Activated T-cell treated with anti-CD3 and anti-CD28 coated beads for 4 hours (primary cell): ENCODE measurements around the gene PPP1R12B.
"Not testable (repeated sequence)": the region's sequence is repeated elsewhere in the genome, so short reads cannot be mapped to it uniquely, and the experiment has no call there.

Experiments used
- DNase-seq: peaks from one replicate; pipeline ENCODE4 v3.0.0-alpha.2; 2020

Gene PPP1R12B

DNA sequence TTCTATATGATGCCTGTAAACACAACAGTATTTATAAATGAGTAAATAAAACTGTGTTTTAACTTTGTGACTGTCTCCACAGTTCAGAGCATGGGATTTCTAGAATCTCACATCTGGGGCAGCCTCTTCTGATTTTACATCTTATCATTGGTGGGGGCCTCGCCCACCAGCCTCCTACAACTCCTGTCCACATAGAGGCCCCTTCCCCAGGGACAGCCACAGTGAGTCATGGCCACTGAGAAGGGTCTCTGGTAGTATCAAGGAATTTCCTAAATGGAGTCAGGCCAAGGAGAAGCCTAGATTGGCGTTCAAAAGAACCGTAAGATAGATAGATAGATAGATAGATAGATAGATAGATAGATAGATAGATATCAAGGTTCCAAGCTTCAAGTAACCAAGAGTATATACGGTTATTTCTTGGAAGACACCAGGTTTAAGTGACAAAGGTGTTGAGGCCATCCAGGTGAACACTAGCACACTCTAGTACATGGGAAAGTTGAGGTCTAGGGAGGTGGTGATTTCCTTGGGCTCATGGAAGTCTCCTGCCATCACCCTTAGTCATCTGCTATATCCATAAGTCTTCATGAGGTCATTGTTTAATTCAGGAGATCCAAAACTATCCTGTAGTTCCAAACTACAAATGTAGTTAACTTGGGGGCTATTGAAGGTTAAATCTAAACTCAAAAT lies 240.1 kb downstream of the PPP1R12B start:
- no peak for DNase-seq

DNA sequence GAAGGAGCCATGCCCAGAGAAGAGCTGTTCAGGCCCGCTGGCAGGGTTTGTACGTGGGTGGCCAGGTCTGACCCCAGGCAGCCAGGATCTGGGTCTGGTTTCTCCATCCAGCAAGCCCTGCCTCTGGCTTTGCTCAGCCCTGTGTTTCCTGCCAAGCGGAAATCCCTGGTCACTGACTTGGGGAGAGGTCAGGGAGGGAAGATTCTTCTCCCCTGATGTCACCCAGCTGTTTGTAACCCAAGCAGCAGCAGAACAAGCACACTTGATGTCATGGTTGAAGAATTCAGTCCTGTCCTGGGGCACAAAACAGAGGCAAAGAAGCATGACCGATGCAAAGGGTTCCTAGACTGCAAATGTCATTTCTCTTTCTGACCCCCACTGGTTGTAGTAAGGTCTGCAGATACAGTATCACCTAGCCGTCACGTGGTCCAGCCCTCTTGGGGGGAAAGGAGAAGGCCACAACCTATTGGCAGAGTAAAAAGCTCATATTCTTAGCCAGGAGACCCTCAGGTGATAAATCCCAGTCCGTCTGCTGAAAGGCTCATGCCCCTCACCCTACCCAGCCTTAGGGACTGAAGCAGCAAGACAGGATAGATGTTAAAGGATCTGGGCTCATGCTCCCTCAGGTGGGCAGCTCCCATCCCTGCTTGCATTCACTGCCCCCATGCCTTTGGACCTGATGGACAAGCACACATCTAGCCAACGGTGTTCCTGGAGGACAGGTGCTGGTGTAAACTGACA lies 240.9 kb downstream of the PPP1R12B start:
- DNase-seq, result no peak

DNA sequence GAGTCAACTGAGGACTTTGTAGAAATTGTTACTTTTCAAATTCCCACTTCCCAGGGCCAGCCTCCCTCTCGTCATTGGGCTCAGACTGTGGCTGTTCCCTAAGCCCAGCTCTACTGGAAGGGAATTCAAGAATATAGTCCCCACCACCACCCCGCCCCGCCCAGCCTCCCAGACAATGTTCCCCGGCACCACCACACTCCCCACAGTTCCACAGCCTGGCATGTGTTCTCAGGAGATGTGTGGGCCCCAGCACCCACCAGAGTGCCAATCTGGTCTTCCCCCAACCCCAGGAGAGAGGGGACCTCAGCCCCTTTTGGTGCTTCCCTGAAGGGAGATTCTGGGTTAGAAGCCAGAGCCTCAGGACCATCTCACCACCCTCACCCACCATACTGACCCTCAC lies 241.6 kb downstream of the PPP1R12B start:
- no peak for DNase-seq

DNA sequence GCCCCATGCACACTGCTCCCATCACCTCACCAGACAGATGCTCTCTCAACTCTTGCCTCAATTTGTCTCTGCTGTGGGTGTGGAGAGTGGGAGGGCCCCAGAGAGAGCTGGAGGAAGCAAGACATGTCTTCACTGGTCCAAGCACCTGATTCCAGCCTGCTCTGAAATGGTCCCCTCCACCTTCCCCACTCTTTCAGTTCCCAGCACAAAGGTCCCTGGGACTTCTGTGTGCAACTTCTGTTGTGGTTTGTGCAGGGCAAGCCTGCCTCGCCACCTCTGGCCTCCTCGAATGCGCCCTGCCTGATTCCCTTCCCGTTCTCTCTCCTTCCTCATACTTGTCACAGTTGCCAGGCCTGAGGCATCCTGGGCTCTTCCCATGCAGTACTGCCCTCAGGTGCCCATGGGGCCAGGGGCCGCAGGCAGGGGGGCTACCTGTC lies 242.5 kb downstream of the PPP1R12B start:
- DNase-seq, result no peak

DNA sequence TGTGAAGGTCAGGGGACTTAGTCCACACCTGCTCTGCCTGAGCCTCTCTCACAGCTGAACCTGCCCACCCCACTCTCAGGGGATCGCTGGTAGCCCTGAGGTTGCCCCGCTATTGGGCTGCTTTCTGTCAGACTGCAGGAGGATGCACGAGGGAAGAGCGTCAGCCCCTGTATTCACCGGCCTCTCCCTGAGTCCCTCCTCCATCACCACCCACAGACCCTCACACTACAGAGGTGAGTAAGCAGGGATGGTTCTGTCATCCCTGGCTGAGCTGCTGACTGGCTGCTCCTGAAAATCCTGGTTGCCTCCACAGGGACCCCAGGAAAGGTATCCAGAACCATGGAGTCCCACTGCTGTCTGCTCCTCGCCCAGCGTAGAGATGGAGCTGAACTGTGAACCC lies 243.0 kb downstream of the PPP1R12B start:
- DNase-seq, result no peak

- no peak for DNase-seq
Observed at GRCh38 chr1:202592146-202592545, 243.6 kb downstream of the PPP1R12B start.

- DNase-seq, result no peak
Observed at GRCh38 chr1:202593845-202594244, 245.3 kb downstream of the PPP1R12B start.

GRCh38 chr1:202596638-202597037 lies 248.1 kb downstream of the PPP1R12B start:
- DNase-seq, result no peak

DNA sequence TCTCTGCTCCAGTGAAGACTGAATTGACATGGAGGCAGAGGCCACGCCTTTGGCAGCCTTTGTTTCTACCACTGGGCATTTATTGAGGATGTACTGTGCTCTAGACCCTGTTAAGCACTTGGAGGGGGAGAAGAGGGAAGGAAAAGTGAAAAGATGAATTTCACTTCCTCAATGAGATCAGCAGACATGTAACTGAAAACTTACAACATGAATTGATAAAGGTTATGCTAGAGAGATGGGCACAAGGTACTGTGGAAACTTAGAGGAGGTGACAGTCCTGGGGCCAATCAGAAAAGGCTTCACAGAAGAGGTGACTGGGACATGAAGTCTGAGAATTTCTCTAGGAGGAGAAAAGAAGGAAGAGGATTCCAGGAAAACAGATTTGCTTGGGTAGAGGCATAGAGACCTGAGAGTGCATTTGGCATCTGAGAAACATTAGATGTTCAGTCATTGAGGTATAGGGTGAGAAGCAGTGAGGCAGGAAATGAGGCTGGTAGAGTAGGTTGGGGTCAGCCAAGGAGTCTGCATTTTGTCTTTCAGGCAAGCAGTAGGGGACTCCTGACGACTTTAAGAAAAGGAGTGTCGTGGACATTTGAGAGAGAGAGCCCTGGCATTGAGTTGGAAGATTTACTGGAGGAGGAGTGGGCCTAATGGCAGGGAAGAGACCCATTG lies 248.7 kb downstream of the PPP1R12B start:
- no peak for DNase-seq

- DNase-seq, result no peak
Observed at GRCh38 chr1:202599669-202600431, 251.4 kb downstream of the PPP1R12B start.

DNA sequence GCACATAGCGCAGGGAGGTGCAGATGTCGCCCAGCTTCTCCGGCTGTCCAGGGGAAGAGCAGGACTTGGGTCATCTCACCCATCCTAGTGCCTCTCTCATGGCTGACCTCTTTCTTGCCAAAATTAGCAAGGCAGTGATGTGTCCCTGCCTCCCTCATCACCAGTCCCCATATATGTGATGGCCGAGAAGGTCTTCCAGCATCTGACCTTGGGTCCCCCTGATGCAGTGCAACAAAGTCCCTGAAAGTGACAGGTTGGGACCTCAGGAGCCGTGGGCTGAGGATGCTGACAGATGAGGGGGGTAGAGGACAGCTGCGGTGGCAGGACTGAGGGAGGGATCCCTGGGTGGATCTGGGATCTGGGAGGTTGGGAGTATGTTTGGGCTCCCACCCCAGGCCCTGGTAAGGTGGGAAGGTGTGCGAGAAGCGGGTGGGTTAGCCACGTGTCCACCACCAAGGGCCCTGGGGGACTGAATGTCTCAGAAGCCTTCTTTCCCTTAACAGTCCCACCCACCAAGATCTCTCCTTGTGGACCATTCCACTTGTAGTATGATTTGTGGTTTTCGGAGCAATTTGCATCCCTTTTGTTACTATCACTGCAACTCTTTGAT lies 252.0 kb downstream of the PPP1R12B start:
- DNase-seq, result no peak

GRCh38 chr1:202603435-202603834 lies 254.9 kb downstream of the PPP1R12B start:
- no peak for DNase-seq

DNA sequence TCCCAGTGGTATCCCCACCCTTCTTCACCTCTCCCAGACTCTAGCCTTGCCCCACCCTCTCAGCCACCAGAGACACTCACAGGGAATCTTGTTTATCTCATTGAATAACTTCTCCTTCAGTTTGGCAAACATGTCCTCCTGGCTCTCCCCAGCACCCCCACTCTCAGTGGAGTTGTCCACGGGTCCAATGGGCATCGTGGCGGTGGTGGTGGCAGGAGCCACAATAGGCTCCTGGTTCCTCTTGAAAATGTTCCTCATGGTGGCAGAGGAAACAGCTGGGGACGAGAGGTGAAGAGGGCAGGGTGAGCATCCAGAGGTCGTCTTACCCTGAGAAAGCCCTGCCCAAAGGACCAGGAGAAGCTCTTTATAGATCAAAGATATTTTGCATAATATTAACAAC lies 257.0 kb downstream of the PPP1R12B start:
- DNase-seq, result no peak

DNA sequence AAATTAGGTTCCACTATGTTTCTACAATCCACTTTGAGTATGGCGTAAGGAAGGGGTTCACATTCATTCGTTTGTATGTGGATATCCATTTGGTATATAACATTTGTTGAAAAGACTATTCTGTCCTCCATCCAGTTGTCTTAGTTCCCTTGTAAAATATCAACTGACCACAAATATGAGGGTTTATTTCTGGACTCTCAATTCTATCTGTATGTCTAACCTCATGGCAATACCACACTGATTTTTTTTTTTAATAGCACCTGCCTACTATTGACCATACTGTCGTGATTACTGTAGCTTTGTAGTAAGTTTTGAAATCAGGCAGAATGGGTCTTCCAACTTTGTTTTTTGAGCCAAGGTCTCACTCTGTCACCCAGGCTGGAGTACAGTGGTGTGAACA lies 263.5 kb downstream of the PPP1R12B start:
- DNase-seq, result not testable (repeated sequence)

GRCh38 chr1:202613571-202613970 lies 265.1 kb downstream of the PPP1R12B start:
- no peak for DNase-seq

DNA sequence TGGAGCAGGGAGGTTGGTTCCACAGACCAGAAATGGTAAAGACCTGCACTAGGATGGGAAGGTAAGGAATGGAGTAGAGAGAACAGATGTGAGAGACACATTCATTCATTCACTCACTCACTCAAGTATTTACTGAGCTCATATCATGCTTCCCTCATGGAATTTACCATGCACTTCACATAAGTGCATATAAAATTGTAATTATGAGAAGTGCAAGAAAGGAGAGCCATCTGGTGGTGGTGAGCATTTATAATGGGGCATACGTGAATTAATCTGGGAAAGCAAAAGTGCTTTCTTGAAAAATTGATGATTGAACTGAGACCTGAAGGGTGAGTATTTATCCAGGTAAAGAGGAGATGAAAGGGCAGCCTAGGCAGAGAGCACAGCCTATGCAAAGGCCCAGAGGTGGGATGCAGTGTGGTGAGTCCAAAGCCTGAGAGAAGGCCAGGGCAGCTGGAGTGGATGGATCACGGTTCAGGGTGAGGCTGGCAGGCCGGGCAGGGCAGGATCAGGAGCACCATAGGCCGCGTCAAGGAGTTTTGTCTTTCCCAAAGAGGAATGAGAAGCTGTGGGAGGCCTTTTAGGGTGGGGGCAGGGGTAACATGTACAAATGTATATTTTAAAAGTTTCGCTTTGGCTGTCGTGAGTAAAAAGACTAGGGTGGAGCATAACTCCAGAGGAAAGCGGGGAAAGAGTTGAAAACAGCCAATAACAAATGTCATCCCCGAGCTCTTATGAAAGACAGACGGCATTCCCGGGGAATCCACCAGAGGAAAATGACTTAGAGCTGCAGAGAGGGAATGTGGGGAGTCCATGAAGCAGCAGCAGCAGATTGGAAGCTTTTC lies 266.1 kb downstream of the PPP1R12B start:
- DNase-seq, result not testable (repeated sequence)

GRCh38 chr1:202615208-202615500 lies 266.7 kb downstream of the PPP1R12B start:
- not testable (repeated sequence) for DNase-seq

- no peak for DNase-seq
Observed at GRCh38 chr1:202615501-202616354, 267.2 kb downstream of the PPP1R12B start.

GRCh38 chr1:202616355-202616915 lies 267.9 kb downstream of the PPP1R12B start:
- no peak for DNase-seq

DNA sequence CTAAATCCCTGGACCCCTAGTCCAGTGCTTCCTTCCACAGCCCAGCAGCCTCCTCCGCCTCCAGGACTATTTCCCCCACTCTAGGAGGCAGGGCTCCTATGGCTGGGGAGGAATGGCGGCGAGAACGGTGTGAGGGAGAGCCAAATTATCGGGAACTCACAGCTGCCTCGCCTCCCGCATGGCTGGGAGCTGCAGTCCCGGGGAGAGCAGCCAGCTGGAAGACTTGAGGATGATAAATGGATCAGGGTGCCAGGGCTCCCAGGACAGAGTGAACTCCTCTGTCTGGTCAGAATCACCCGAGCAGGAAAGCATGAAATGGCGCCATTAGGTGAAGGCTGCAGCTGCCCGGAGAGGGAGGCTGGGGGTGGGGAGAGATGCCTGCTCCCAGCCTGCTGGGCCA lies 270.5 kb downstream of the PPP1R12B start:
- not testable (repeated sequence) for DNase-seq

DNA sequence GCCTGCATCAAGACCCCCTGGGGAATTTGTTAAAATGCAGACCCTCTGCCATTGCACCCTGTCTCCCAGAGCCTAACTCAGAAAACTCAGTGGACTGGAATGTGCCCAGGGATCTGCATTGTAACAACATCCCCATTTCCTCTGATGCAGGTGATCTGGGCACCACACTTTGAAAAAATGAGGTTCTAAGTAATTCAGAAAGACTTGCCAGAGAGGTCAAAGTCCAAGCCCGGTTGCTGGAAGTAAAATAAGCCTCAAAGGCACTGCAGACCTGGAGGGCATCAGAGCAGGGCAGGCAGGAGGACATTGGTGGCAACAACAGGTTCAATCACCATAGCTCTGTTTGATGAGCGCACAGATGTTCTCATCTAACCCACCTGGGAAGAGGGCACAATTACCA lies 271.0 kb downstream of the PPP1R12B start:
- no peak for DNase-seq
